OCI-LY7 (cell line): ENCODE data around the gene FARSB.
A peak's percentile ranks its signal among the peaks of the same experiment; 100 is the strongest.

Experiments
- EZH2phosphoT487 ChIP-seq: fragments of 200-600 bp; sonication (generic); IDR thresholded peaks from 2 replicates; pipeline ENCODE4 v1.6.1; 2018; ENCODE audit warnings: low read depth, borderline replicate concordance, mild to moderate bottlenecking, mixed run types, antibody characterized with exemption, low read length, moderate library complexity, mixed read lengths
- TF ChIP-seq, protein P1 (sequence below): fragments of 200-600 bp; sonication (generic); conservative IDR thresholded peaks from 2 replicates; pipeline ENCODE4 v1.5.1; 2014; ENCODE audit warnings: mild to moderate bottlenecking, antibody characterized with exemption, low read length, moderate library complexity, mixed read lengths

DNA sequence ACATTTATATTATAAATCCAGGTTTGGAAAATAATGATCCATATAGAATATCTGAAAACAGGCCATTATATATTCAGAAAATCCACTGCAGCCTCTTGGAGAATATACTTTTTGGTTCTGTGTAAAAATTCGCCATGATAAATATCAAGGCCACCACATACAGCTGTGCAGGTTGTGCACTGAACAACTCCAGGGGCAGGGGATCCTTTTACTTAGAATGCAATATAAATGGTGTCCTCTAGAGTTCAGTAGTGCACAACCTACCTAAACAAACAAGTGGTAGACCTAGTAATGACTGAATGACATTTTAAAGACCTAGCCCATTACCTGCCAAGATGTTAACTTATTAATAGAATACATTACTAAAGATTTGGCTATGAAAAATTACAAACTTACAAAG is 37.9 kb upstream of the FARSB start:
- TF ChIP-seq, protein P1, sequence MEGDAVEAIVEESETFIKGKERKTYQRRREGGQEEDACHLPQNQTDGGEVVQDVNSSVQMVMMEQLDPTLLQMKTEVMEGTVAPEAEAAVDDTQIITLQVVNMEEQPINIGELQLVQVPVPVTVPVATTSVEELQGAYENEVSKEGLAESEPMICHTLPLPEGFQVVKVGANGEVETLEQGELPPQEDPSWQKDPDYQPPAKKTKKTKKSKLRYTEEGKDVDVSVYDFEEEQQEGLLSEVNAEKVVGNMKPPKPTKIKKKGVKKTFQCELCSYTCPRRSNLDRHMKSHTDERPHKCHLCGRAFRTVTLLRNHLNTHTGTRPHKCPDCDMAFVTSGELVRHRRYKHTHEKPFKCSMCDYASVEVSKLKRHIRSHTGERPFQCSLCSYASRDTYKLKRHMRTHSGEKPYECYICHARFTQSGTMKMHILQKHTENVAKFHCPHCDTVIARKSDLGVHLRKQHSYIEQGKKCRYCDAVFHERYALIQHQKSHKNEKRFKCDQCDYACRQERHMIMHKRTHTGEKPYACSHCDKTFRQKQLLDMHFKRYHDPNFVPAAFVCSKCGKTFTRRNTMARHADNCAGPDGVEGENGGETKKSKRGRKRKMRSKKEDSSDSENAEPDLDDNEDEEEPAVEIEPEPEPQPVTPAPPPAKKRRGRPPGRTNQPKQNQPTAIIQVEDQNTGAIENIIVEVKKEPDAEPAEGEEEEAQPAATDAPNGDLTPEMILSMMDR: peak; percentile 69
- TF ChIP-seq EZH2phosphoT487: no peak
